ENCODE results near the gene ZBTB20. TPM values are rescaled to one million over a fixed set of nuclear protein-coding genes. Genes with fewer than 3 reads are reported as not detected.

Gene ZBTB20
- total and polyA plus RNA-seq, 8 donors: 0.15 to 149 (median 38.5) TPM

GRCh38 chr3:114730397-114730796, 416.7 kb downstream of the ZBTB20 start:
- intact Hi-C loops (cut with DNase I; ENCODE audit: low total_unique reads): no loop called here
- Histone ChIP-seq H3K27ac (no peak overlapping the region), H3K27me3 (no peaks in the 10 kb centered on the region), H3K9me3 (no peaks in the 10 kb centered on the region), H3K4me3 (no peak overlapping the region), H3K36me3 (no peaks in the 10 kb centered on the region), H3K4me1 (peaks cover 0 to 24% (median 6%) of the 10 kb centered on the region in 4 donors)
- DNase-seq: no peak
- TF ChIP-seq POLR2A (IDR thresholded peaks at IDR 0.05) (no peak), POLR2AphosphoS5 (IDR thresholded peaks at IDR 0.05) (no peak), CTCF (IDR thresholded peaks at IDR 0.05) (no peak)
- WGBS, 5 donors: 52 to 74% (median 56%) methylated on average over 1 of the region's 1 CpG

DNA sequence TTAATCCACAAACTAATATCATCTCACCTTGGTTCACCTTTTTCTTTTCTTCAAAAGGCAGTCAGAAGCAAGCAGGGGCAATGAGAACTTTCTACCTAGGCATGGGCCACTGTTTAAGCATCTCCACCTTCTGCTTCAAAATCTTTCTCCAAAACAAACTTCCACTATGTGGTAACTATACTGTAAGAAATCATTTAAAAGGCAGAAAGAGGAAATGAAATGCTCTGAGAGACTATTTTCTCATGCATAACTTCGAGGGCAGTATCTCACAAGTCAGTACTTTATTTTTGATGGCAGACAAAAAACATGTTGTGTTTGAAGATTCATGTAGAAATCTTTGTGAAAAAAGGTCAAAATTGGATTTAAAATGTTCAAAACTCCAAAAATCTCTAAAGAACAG, 419.7 kb downstream of the ZBTB20 start:
- Histone ChIP-seq H3K4me3 (no peak overlapping the region), H3K9me3 (no peaks in the 10 kb centered on the region), H3K36me3 (no peaks in the 10 kb centered on the region), H3K4me1 (peaks cover 0 to 20% (median 2%) of the 10 kb centered on the region in 4 donors), H3K27ac (no peak overlapping the region), H3K27me3 (no peaks in the 10 kb centered on the region)
- DNase-seq: no peak
- intact Hi-C loops (cut with DNase I; ENCODE audit: low total_unique reads): no loop called here
- TF ChIP-seq CTCF (IDR thresholded peaks at IDR 0.05): no peak
- TF ChIP-seq POLR2A (IDR thresholded peaks at IDR 0.05): no peak
- no peak for TF ChIP-seq POLR2AphosphoS5 (IDR thresholded peaks at IDR 0.05)
- TF ChIP-seq EP300 (IDR thresholded peaks at IDR 0.05): no peak
- 50 to 70% (median 56%) methylated on average over 1 of the region's 1 CpG for WGBS, 5 donors

GRCh38 chr3:114725966-114726365, 421.1 kb downstream of the ZBTB20 start:
- no peaks in the 10 kb centered on the region for H3K27me3 ChIP-seq
- TF ChIP-seq POLR2AphosphoS5 (IDR thresholded peaks at IDR 0.05) (no peak), CTCF (IDR thresholded peaks at IDR 0.05) (no peak), EP300 (IDR thresholded peaks at IDR 0.05) (no peak), POLR2A (IDR thresholded peaks at IDR 0.05) (no peak)
- H3K9me3 ChIP-seq: no peaks in the 10 kb centered on the region
- H3K4me1 ChIP-seq: peaks cover 0 to 28% (median 2%) of the 10 kb centered on the region in 4 donors
- H3K27ac ChIP-seq: no peak overlapping the region
- no peak overlapping the region for H3K4me3 ChIP-seq
- WGBS, 5 donors: 51 to 74% (median 67%) methylated on average over 3 of the region's 3 CpGs
- intact Hi-C loops (cut with DNase I; ENCODE audit: low total_unique reads): no loop called here
- H3K36me3 ChIP-seq: no peaks in the 10 kb centered on the region
- no peak for DNase-seq

DNA sequence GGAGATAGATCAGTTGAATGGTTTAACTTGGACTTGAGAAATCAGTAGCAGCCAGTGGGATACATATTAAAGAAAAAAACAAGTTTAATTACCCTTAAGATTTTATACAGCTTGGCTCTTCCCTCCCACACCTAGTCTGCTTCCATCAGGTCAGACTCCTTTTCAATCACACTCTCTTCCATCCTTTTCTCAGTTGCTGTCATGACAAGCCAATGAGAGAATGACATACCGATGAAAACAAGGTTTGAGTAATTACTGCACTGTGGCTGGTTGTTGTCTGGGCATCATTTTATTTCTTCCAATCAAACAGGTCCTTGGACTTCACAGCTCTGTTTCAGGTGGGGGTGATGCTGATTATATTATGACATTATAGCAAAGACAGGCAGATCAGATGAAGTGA, 424.6 kb downstream of the ZBTB20 start:
- Histone ChIP-seq H3K9me3 (no peaks in the 10 kb centered on the region), H3K27me3 (no peaks in the 10 kb centered on the region), H3K4me3 (no peak overlapping the region), H3K4me1 (peaks cover 8 to 46% (median 25%) of the 10 kb centered on the region in 4 donors), H3K27ac (no peak overlapping the region), H3K36me3 (no peaks in the 10 kb centered on the region)
- WGBS, 5 donors: 78 to 91% (median 86%) methylated on average over 1 of the region's 1 CpG
- TF ChIP-seq EP300 (IDR thresholded peaks at IDR 0.05): no peak
- no peak for TF ChIP-seq POLR2A (IDR thresholded peaks at IDR 0.05)
- no peak for TF ChIP-seq CTCF (IDR thresholded peaks at IDR 0.05)
- no peak for TF ChIP-seq POLR2AphosphoS5 (IDR thresholded peaks at IDR 0.05)
- no peak for DNase-seq
- intact Hi-C loops (cut with DNase I; ENCODE audit: low total_unique reads): no loop called here

Measured in stomach (tissue), 9 donors.